PFSK-1 (cell line): ENCODE data around the gene ACIN1.

Experiments
- FOXP2 ChIP-seq: optimal IDR thresholded peaks from 2 replicates; pipeline ENCODE3; 2011; ENCODE audit warnings: borderline replicate concordance, control low read depth, inconsistent platforms; ENCODE audit not compliant: insufficient read depth; ENCODE audit errors: extremely low read length, extremely low read depth
- POLR2AphosphoS5 ChIP-seq: IDR thresholded peaks from 2 replicates; pipeline ENCODE4 v1.6.1; 2012; ENCODE audit warnings: low read depth, mild to moderate bottlenecking, control low read depth, low read length, moderate library complexity
- REST ChIP-seq, 2 experiments: IDR thresholded peaks; 2 replicates each; pipeline versions ENCODE4 v1.6.1 to v1.8.0; 2011 to 2012; ENCODE audit warnings: low read depth in 2 of 2, low read length in 2 of 2, control low read depth in 1 of 2, inconsistent platforms in 1 of 2, mild to moderate bottlenecking in 1 of 2, moderate library complexity in 1 of 2; ENCODE audit not compliant: insufficient read depth in 1 of 2
- SIN3A ChIP-seq: IDR thresholded peaks from 2 replicates; pipeline ENCODE4 v1.6.1; 2012; ENCODE audit warnings: mild to moderate bottlenecking, low read length, moderate library complexity, borderline replicate concordance; ENCODE audit not compliant: insufficient read depth
- TAF1 ChIP-seq: IDR thresholded peaks from 2 replicates; pipeline ENCODE4 v1.6.1; 2012; ENCODE audit warnings: low read length, control low read depth, borderline replicate concordance; ENCODE audit not compliant: insufficient read depth

ACIN1 gene

GRCh38 chr14:23051141-23052057, 43.5 kb downstream of the ACIN1 start:
- TF ChIP-seq SIN3A = no peak
- TF ChIP-seq FOXP2 = no peak
- no peak for TF ChIP-seq REST (IDR thresholded peaks at IDR 0.05; ENCODE audit: insufficient read depth in 1 of 2, low read depth in 2 of 2, low read length in 2 of 2)
- no peak for TF ChIP-seq TAF1
- no peak for TF ChIP-seq POLR2AphosphoS5

GRCh38 chr14:23049011-23049410, 45.9 kb downstream of the ACIN1 start:
- TF ChIP-seq POLR2AphosphoS5 (no peak), REST (IDR thresholded peaks at IDR 0.05; ENCODE audit: insufficient read depth in 1 of 2, low read depth in 2 of 2, low read length in 2 of 2) (no peak), TAF1 (no peak), FOXP2 (no peak), SIN3A (no peak)

- TF ChIP-seq SIN3A = no peak
- no peak for TF ChIP-seq FOXP2
- no peak for TF ChIP-seq POLR2AphosphoS5
- TF ChIP-seq TAF1 = no peak
- TF ChIP-seq REST (IDR thresholded peaks at IDR 0.05; ENCODE audit: insufficient read depth in 1 of 2, low read depth in 2 of 2, low read length in 2 of 2) = no peak
Observed at GRCh38 chr14:23047751-23048693, 46.9 kb downstream of the ACIN1 start.

GRCh38 chr14:23047034-23047634, 47.8 kb downstream of the ACIN1 start:
- TF ChIP-seq SIN3A (no peak), FOXP2 (peak; percentile 22)

GRCh38 chr14:23045419-23046357, 49.2 kb downstream of the ACIN1 start:
- no peak for TF ChIP-seq TAF1
- TF ChIP-seq POLR2AphosphoS5 = no peak
- TF ChIP-seq SIN3A = no peak
- TF ChIP-seq FOXP2 = no peak
- no peak for TF ChIP-seq REST (IDR thresholded peaks at IDR 0.05; ENCODE audit: insufficient read depth in 1 of 2, low read depth in 2 of 2, low read length in 2 of 2)
